ENCODE data around the gene SMOC2.

SMOC2 gene

DNA sequence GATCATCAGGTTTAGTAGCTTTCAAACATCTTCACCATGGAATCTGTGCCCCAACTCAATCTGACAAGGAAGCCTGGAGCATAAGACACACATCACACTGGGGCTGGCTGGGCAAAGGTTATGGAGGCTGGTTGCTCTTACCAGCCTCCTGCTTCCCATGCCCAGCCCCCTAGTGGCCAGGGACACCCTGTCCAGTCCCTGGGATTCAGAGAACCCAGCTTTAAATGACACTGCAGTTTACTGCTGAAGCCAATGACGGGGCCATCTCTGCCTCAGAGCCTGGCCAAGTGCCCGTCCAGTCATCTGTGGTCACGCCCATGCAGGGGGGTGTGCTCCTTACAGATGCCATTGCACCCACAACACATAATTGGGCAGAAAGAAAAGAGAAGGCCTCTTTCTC is 272.9 kb downstream of the SMOC2 start:
- peak; percentile 5 for DNase-seq (ENCODE audit: low read depth)

DNA sequence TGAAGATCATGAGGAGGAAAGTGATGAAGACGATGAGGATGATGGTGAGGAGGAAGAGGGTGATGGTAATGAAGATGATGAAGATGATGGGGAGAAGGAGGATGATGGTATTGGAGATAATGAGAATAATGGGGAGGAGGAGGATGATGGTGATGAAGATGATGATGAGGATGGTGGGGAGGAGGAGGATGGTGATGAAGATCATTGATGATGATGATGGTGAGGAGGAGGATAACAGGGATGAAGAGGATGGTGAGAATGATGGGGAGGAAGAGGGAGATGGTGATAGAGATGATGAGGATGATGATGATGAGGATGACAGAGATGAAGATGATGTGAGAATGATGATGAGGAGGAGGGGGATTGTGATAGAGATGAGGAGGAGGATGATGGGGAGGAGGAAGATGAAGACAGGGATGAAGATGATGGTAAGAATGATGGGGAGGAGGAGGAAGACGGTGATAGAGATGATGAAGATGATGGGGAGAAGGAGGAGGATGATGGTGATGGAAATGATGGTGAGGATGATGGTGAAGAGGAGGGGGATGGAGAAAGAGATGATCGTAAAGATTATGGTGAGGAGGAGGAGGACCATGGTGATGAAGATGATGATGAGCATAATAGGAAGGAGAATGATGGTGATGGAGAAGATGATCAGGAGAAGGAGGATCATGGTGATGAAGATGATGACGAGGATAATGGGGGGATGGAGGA is 273.7 kb downstream of the SMOC2 start:
- DNase-seq (ENCODE audit: low read depth), result no peak

DNA sequence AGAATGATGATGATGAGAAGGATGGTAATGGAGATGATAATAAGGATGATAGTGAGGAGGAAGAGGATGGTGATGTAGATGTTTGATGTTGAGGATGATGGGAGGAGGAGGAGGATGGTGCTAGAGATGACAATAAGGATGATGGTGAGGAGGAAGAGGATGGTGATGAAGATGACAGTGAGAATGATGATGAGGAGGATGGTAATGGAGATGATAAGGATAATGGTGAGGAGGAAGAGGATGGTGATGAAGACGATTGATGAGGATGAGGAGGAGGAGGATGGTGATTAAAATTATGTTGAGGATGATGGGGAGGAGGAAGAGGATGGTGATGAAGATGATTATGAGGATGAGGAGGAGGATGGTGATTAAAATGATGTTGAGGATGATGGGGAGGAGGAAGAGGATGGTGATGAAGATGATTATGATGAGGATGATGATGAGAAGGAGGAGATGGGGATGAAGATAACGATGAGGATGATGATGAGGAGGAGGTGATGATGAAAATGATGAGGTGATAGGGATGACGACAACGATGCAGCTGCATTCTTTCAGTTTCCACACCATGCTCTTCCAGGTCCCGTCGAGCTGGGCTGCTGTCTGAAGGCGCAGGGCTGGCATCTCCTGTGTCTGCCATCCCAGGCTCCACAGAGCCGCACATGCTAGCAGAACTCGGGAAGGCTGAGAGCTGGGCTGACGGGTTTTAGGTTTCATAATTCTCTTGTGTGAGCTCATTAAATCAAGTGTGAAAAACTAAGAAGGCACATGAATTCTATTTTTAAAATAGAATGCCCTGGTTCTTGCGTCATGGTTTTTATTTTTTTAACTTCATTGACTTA is 274.9 kb downstream of the SMOC2 start:
- no peak for DNase-seq (ENCODE audit: low read depth)

DNA sequence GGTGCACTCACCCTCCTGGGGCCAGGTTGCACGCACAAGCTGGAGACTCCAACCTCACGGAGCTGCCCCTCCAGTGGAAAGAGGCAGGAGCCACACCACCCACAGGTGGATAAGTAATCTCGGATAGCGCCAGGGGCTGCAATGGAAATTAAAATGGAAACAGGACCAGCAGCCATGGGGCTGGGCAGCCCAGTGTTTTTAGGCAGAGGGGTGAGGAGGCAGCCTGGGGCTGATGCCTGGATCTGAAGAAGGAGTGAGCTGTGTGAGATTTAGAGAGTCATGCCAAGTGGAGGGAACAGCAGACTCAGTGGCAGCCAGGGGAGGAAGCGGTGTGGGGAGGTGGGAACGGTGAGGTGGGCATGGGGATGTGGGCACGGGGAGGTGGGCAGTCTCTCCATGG is 275.6 kb downstream of the SMOC2 start:
- DNase-seq (ENCODE audit: low read depth), result no peak

DNA sequence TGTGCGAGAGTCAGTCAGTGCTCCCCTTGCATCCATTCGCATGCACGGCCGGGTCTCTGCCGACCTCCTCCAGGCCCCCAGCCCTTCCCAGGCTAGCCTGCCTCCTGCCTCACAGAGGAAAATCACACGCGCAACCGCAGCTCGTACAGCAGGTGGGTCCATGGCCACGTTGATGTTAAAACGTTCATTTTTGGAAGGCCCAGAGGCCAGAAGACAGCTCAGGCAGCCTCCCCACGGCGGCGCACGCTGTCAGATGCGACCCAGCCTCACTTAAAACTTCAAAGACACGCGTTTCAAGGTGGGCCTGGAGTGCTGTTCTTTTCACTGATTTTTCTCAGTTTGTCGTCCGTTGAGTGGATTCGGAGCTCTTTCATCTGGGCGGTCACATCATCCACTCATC is 276.5 kb downstream of the SMOC2 start:
- DNase-seq (ENCODE audit: low read depth), result no peak

All from ELR (cell line).